T47D (cell line): ENCODE data around the gene CCNK.

Source experiments
- DNase-seq, 2 experiments: peaks; one replicate each; pipeline versions ENCODE4 v3.0.0 to v3.0.0-alpha.2; 2011 to 2012; ENCODE audit warnings: low read depth in 1 of 2, low spot score in 1 of 2
- JUND ChIP-seq: IDR thresholded peaks from 2 replicates; pipeline ENCODE4 v1.6.1; 2012; ENCODE audit warnings: low read depth
- in situ Hi-C: cut with HindIII; loops from 2 replicates; pipeline ENCODE4 v1.10.0; 2016; ENCODE audit warnings: low sequenced_read_pairs, low pct_unique_long_range_greater_than_20kb

CCNK gene

DNA sequence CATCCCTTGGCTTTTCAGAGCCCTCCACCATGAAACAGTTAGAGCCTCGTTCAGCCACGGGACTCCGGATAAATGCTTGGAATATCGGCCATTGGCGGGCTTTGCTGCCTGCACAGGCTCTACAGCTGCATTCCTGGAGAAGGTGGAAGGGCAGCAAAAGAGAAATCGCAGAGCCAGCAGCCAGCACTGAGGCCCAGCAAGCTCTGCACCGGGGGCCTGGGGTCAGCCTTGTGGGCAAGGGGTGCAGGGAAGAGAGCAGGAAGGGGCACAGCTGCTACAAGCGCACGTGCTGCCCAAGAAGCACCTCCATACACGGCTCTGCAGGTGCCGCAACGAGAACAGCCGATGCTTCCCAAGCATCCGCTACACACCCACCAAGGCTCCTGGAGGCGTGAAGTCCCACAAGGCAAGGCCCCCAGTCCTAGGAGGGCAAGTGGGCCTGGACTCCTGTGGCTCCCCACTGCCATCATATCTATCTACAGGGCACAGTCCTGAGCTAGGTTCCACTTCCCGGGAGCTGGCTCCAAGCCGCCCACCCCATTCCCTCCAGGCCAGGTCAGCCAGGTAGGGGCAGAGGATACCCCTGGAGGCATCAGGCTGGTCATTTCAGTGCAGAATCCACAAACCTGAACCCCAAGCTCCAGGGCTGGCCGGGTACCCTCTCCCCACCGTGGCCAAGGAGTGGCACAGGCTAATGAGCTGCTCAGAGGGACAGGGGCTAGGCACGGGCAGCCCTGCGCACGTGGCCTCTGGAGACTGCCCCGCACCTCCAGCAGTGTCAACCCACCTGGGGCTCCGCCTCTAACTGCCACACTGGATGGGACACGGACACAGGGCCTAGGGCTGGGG, 40.2 kb downstream of the CCNK start:
- no peak for TF ChIP-seq JUND
- in situ Hi-C loops: no loop called here
- DNase-seq: no peak

DNA sequence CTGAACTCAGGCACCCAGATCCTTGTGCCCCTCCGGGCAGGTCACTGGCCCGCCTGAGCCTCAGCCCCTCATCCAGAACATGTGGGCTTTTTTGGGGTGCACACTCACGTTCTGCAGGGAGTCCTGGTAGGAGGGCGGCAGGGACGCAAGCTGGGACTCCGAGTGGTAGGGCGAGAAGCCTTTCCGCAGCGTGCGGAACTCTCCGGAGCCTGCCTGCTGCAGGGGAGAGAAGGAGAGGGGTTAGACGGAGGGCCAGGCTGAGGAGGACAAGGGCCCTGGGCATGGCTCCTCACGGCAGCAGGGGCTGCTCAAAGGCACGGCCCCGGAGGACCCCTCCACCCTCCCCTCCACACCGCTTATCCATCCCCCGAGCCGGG, 40.8 kb downstream of the CCNK start:
- in situ Hi-C loops: no loop called here
- no peak for DNase-seq
- no peak for TF ChIP-seq JUND

DNA sequence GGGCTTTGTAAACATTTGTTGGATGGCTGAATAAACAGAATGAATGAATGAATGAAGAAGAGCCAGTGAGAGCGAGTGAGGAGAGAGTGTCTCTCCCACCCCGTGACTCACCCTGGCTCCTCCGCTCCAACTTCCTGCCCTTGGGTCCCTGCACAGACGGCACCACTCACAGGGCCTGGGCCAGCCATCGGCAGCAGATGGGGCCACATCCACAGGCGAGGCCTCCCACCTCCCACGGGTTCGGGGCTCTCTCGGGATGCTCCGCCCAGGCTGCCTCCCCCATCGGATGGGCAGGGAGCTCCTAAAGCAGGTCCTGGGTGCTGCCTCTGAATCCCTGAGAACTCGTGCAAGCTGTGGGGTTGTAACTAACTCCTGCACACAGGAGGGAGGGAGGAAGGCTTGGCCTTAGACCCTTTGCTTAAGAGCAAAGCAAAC, 41.3 kb downstream of the CCNK start:
- in situ Hi-C loops: no loop called here
- TF ChIP-seq JUND: no peak
- no peak for DNase-seq

DNA sequence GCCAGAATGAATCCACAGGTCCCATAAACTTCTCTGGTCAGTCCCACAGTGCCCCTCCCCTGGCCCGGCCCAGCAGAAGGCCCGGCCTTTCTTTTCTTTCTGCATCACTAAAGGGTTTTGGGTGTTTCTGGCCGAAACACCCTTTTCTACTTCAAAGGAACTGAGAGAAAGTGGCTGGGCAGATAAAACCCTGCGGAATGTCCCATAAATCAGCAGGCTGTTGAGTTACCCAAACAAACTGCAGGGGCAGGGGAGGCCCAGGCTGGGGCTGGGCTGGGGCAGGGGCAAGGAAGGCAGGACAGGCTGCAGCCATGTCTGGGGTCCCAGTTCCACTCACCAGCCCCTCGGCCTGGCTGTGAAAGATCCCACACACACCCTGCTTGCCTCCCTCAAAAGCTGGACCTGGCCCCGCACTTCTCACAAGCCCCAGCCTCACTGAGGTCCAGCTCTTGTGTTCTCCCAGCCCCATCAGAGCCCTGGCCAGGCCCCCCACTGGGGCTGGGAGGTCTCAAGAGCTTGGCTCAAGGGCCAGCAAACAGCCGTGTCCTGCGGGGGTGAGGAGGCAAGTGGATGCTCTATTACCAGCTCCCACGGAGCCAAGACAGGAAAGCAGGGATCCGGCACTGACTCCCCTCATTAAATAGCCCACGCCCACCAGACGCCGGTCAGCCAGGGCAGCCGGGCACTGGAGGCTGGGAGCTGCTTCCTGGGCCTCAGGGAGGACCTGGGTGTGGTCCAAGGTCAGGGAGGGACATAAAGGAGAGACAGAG, 41.9 kb downstream of the CCNK start:
- no peak for DNase-seq
- in situ Hi-C loops: no loop called here
- TF ChIP-seq JUND: no peak

DNA sequence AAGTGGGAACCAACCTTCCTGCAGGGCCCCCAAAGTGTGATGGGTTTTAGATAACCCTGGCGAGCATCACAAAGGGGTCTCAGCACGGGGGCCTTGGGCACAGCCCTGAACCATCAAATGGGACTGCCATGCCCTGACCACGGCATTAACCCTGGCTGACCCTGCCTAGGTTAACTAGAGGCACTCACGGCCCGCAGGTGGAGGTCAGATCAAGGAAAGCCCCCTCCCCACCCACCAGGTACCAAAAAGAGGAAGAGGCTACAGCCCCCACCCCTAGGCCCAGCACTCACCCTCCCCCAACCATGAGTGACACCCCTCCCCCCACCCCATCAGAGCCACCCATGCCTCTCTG, 42.5 kb downstream of the CCNK start:
- no peak for DNase-seq
- no peak for TF ChIP-seq JUND
- in situ Hi-C loops: no loop called here

DNA sequence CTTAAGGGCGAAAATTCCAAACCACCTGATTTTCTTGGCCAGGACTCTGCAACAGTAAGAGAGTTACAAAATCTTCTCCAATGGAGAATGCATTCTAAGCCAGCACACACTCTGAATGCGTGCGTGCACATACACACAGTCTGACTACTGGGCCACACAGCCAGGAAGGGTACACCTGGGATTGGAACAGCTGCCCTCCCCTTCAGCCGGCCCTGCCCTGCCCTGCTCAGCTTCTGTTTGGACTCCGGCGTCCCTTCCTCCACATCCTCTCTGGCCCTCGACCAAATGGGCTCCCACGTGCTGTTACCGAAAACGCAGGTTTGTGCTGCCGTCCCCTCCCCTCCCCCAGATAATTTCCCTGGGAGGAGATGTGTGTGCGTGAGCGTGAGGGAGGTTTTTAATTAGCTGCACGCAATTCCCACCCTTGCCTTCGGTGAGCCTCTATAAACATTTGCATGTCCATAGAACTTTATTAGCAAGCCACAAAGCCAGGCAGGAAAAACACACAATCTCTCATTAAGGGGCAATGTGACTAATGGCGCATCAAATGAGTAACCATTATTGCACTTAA, 43.0 kb downstream of the CCNK start:
- in situ Hi-C loops: no loop called here
- no peak for DNase-seq

DNA sequence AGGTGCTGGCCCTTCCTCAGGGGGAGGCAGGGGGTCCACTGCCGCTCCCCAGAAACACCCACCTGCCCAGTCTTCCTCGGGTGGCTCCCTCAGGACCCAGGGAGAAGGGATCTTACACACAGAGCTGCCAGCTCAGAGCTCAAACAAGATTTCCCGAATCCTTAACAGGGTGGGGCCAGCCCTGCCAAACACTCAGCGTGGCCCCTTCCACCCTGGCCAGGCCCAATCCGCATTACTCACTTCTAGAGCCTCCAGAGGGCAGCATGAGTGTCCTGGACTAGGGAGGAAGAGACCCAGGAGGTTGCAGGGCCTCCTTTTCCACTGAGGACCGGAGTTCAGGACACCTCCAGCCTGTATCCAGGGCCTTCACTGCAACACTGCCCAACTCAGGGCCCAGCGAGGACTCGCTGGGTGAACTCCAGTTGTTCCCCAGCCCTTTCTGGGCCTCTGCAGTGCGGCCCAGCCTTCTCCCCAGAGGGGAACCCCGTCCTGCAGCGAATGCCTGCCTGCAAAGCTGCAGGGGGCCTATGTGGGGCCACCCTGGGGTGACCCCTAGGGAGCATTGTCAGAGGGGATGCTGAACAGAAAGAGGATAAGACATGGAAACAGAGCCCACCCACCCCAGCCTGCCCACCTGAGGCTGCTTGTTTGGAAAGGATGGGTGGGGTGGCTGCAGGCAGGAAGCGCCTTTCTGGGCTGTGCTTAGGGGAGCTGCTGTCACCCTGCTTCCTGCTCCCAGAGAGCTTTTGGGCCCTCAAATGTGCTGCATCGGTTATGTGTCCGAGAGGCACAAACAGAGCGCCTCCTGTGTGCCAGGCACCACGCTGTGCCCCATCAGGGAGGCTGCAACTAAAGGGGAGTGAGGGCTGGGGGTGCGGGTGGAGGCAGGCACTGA, 43.8 kb downstream of the CCNK start:
- in situ Hi-C loops: no loop called here
- DNase-seq: peak; percentile 63 to 66
- TF ChIP-seq JUND: no peak

More for the DNA sequence above, 43.0 kb downstream of the CCNK start:
- no peak for TF ChIP-seq JUND

DNA sequence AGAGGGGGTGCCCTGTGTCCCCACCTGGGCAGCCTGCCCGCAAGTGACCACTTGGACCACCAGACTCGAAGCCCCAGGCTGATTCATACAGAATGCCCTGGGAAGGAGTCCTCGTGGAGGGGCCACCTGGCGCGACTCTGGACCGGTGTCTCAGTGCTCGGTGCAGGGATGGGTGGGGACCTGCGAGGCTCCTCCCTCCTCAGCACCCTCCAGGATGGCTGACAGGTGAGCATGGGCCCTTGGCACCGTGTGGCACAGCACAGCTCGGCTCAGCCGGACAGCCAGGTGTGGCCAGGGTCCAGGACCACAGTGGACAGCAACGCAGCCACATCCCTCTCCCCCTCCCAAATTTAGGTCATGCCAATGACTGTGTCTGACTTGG, 44.5 kb downstream of the CCNK start:
- no peak for DNase-seq
- no peak for TF ChIP-seq JUND
- in situ Hi-C loops: no loop called here

DNA sequence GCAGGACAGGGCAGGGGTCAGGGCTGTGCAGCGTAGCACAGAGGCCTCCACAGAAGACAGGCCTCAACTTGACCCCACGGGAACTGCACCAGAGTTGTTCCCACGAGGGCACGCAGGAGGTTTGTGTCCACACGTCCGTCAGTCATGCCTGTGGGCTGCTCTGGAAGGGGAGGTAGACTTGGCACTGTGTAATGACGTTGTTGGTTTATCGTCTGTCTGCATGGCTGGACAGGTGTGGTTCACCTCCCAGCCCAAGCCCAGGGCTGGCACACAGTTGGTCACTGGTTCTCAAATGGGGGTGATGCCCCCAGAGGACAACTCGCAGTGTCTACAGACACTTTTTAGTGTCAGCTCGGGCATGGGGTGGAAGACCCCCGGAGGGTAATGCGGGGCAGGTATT, 45.8 kb downstream of the CCNK start:
- in situ Hi-C loops: no loop called here
- DNase-seq: no peak
- TF ChIP-seq JUND: no peak

DNA sequence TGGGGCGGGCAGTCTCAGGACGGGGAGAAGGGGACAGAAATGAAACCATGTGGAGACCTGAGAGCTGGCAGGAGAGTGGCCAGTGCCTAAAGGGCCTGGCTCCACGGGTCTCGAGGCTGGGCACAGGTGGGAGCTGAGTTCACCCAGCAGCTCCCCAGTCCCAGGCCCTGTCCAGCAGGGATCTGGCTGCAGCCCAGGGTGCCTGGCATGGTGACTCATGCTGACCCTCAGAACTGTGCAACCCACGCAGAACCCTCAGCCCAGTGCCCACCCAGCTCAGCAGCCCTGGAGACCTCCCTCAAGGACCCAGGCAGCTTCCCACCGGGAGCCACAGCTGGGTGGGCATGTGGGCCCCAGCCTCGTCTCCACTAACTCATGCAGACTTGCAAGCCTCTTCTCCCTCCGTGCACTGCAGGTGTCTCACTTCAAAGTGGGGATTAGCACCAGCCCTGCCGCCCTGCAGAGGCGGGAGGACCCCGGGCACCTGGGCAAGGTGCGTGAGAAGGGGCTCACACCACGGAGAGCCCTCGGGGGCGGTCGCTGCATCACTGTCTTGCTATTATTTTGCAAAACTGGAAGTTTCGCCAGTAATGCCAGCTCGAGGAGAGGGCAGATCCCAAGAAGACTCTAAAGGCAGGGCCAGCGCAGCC, 46.3 kb downstream of the CCNK start:
- DNase-seq: no peak
- in situ Hi-C loops: no loop called here
- no peak for TF ChIP-seq JUND

DNA sequence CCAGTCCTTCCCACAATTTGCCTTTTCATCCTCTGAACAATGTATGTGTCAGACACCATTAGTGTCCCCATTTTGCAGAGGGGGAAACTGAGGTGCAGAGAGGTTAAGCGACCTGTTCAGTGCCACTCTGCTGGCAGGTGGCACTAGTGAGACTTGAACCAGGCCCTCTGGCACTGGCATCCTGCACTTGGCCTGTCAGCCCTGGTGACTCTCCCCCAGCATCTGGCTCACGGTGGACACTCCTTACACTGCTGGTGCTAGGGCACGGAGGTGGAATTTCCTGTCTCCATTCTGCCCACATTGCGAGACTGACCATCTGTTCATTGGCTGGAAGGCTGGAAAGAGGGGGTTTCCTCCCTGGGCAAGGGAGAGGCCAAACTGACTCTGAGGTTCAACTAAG, 48.7 kb downstream of the CCNK start:
- no peak for TF ChIP-seq JUND
- in situ Hi-C loops: no loop called here
- peak in 1 of 2 experiments; percentile 29 for DNase-seq
